OCI-LY3 (cell line): ENCODE data around the gene ASB1.

Experiments used
- CTCF ChIP-seq: fragments of 200-600, 300-600 bp; sonication (generic); IDR thresholded peaks from 2 replicates; pipeline ENCODE4 v1.5.1; 2014; ENCODE audit warnings: antibody characterized with exemption, low read length, low read depth
- EZH2phosphoT487 ChIP-seq: fragments of 200-600 bp; shearing (Covaris generic); IDR thresholded peaks from 2 replicates; pipeline ENCODE4 v1.6.1; 2018; ENCODE audit warnings: antibody characterized with exemption, mixed run types, low read depth

GRCh38 chr2:238403632-238404405 lies 22.9 kb upstream of the ASB1 start:
- TF ChIP-seq CTCF (no peak), EZH2phosphoT487 (no peak)
